Measurements from ENCODE around the gene CECR2.

DNA sequence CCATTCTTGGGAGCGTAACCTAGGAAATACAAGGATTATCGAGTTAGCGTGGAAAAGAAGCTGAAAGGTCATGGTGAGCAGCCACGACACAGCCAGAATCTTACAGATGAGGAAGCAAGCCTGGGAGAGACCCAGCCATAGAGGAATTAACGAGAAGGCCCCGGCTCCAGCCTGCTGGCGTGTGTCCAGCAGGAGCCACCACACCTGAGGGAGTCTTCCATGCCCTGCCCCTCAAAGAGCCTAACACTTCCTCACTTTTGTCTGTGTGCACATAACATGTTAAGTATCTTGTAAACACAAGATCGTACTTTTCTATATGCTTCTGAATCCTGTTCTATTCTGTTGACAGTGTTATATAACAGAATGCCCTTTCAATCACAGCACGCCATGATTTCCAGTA is 18.1 kb downstream of the CECR2 start:
- TF ChIP-seq POLR2AphosphoS5 (IDR thresholded peaks at IDR 0.05; ENCODE audit: borderline replicate concordance, low read depth, low read length) (no peak), EZH2 (IDR thresholded peaks at IDR 0.05) (no peak)

Measured in SK-N-MC (cell line).